ENCODE results near the gene CNIH3.

The CNIH3 gene

GRCh38 chr1:224616756-224617409, 766 bp downstream of the CNIH3 start:
- no peak for ATAC-seq
- no peak for DNase-seq

GRCh38 chr1:224617410-224618355, 1.6 kb downstream of the CNIH3 start:
- DNase-seq (no peak), ATAC-seq (no peak)

GRCh38 chr1:224619209-224619608, 3.1 kb downstream of the CNIH3 start:
- no peak for DNase-seq
- ATAC-seq, result no peak

- DNase-seq, result no peak
- ATAC-seq, result no peak
Measured at GRCh38 chr1:224620105-224620504, 4.0 kb downstream of the CNIH3 start.

GRCh38 chr1:224621813-224622682, 5.9 kb downstream of the CNIH3 start:
- DNase-seq (no peak), ATAC-seq (no peak)

- DNase-seq (no peak), ATAC-seq (no peak)
Measured at GRCh38 chr1:224622831-224623230, 6.7 kb downstream of the CNIH3 start.

- peak; percentile 10 for DNase-seq
- ATAC-seq, result peak; percentile 58
Measured at GRCh38 chr1:224623310-224623714, 7.2 kb downstream of the CNIH3 start.

- ATAC-seq (peak; percentile 91), DNase-seq (peak; percentile 71)
Measured at GRCh38 chr1:224623743-224624333, 7.7 kb downstream of the CNIH3 start.

- DNase-seq, result no peak
- no peak for ATAC-seq
Measured at GRCh38 chr1:224624432-224624831, 8.3 kb downstream of the CNIH3 start.

GRCh38 chr1:224626042-224626441, 9.9 kb downstream of the CNIH3 start:
- ATAC-seq (no peak), DNase-seq (no peak)

- no peak for ATAC-seq
- no peak for DNase-seq
Measured at GRCh38 chr1:224629965-224630364, 13.8 kb downstream of the CNIH3 start.

- DNase-seq, result no peak
- ATAC-seq, result no peak
Measured at GRCh38 chr1:224631462-224632115, 15.5 kb downstream of the CNIH3 start.

- ATAC-seq (no peak), DNase-seq (no peak)
Measured at GRCh38 chr1:224632381-224632871, 16.3 kb downstream of the CNIH3 start.

GRCh38 chr1:224632921-224633321, 16.8 kb downstream of the CNIH3 start:
- DNase-seq (no peak), ATAC-seq (no peak)

- ATAC-seq (no peak), DNase-seq (no peak)
Measured at GRCh38 chr1:224635356-224635755, 19.2 kb downstream of the CNIH3 start.

- ATAC-seq, result peak; percentile 19
- DNase-seq, result no peak
Measured at GRCh38 chr1:224637515-224637914, 21.4 kb downstream of the CNIH3 start.

- ATAC-seq (no peak), DNase-seq (no peak)
Measured at GRCh38 chr1:224637936-224638335, 21.8 kb downstream of the CNIH3 start.

- no peak for DNase-seq
- ATAC-seq, result no peak
Measured at GRCh38 chr1:224639426-224639975, 23.4 kb downstream of the CNIH3 start.

GRCh38 chr1:224640018-224640417, 23.9 kb downstream of the CNIH3 start:
- DNase-seq, result no peak
- no peak for ATAC-seq

GRCh38 chr1:224640587-224640986, 24.5 kb downstream of the CNIH3 start:
- ATAC-seq (no peak), DNase-seq (no peak)

GRCh38 chr1:224641030-224641429, 24.9 kb downstream of the CNIH3 start:
- ATAC-seq, result no peak
- no peak for DNase-seq
